GM19193 (cell line): Measurements from ENCODE around the gene SLC7A5.

Source experiments
- POLR2A ChIP-seq: IDR thresholded peaks from 4 replicates; pipeline ENCODE4 v1.6.1; 2011; ENCODE audit not compliant: insufficient read depth, insufficient read length; ENCODE audit errors: extremely low read depth

The SLC7A5 gene

GRCh38 chr16:87864331-87864989 is 4.8 kb downstream of the SLC7A5 start:
- TF ChIP-seq POLR2A, result no peak

- TF ChIP-seq POLR2A, result no peak
These were observed 8.6 kb downstream of the SLC7A5 start for GRCh38 chr16:87860553-87861299.

- TF ChIP-seq POLR2A, result no peak
These were observed 12.5 kb downstream of the SLC7A5 start for GRCh38 chr16:87856791-87857228.

GRCh38 chr16:87855852-87856715 is 13.2 kb downstream of the SLC7A5 start:
- TF ChIP-seq POLR2A, result peak; percentile 23

GRCh38 chr16:87854907-87855683 is 14.2 kb downstream of the SLC7A5 start:
- TF ChIP-seq POLR2A, result no peak

GRCh38 chr16:87854053-87854906 is 15.0 kb downstream of the SLC7A5 start:
- no peak for TF ChIP-seq POLR2A

GRCh38 chr16:87853411-87854052 is 15.8 kb downstream of the SLC7A5 start:
- TF ChIP-seq POLR2A, result peak; percentile 40

- TF ChIP-seq POLR2A, result no peak
These were observed 17.7 kb downstream of the SLC7A5 start for GRCh38 chr16:87851601-87852000.

- TF ChIP-seq POLR2A, result no peak
These were observed 18.1 kb downstream of the SLC7A5 start for GRCh38 chr16:87851141-87851587.

- TF ChIP-seq POLR2A, result no peak
These were observed 19.0 kb downstream of the SLC7A5 start for GRCh38 chr16:87850009-87851006.

- TF ChIP-seq POLR2A, result no peak
These were observed 19.8 kb downstream of the SLC7A5 start for GRCh38 chr16:87849419-87850008.
